Activated CD4-positive, alpha-beta T cell treated with anti-CD3 and anti-CD28 coated beads, Interleukin-2, amount 10 ng/mL, durations not matched to agents 24 days and 14 days (primary cell): Measurements from ENCODE around the gene CGNL1. TPM values are rescaled to one million over a fixed set of nuclear protein-coding genes. Genes with fewer than 3 reads are reported as not detected.

Source experiments
- DNase-seq: peaks from one replicate; pipeline ENCODE4 v3.0.0; 2022
- H3K27ac Mint-ChIP-seq: one replicate; pipeline ENCODE4 v1.8.0; 2022; ENCODE audit warnings: mild to moderate bottlenecking, mixed read lengths
- H3K27me3 Mint-ChIP-seq: one replicate; pipeline ENCODE4 v1.8.0; 2022; ENCODE audit warnings: mixed read lengths
- H3K36me3 Mint-ChIP-seq: one replicate; pipeline ENCODE4 v1.8.0; 2022; ENCODE audit warnings: low read depth, mild to moderate bottlenecking, mixed read lengths
- H3K4me1 Mint-ChIP-seq: one replicate; pipeline ENCODE4 v1.8.0; 2021; ENCODE audit warnings: mixed read lengths
- H3K4me3 Mint-ChIP-seq: one replicate; pipeline ENCODE4 v1.8.0; 2022; ENCODE audit warnings: mild to moderate bottlenecking, moderate library complexity, mixed read lengths
- H3K9me3 Mint-ChIP-seq: one replicate; pipeline ENCODE4 v1.8.0; 2021; ENCODE audit warnings: mixed read lengths
- intact Hi-C: fragments of 100-400 bp; cut with micrococcal nuclease; formaldehyde crosslinking; loops from one replicate; pipeline ENCODE4 v1.15.1; 2023
- total RNA-seq: library from RNA; stranded (reverse); gene quantifications from 2 replicates; pipeline ENCODE4 v1.2.3, GENCODE V29; 2022

The CGNL1 gene
- total RNA-seq, 1 donor from 2014 or later, result not detected

- peaks cover 8% of the 10 kb centered on the region for H3K27me3 Mint-ChIP-seq
- intact Hi-C loops, result no loop called here
- DNase-seq, result no peak
- no peak overlapping the region for H3K4me3 Mint-ChIP-seq
- H3K36me3 Mint-ChIP-seq, result no peaks in the 10 kb centered on the region
- no peaks in the 10 kb centered on the region for H3K9me3 Mint-ChIP-seq
- H3K4me1 Mint-ChIP-seq, result peaks cover 3% of the 10 kb centered on the region
- no peak overlapping the region for H3K27ac Mint-ChIP-seq
Observed at GRCh38 chr15:57537072-57537471, 160.8 kb downstream of the CGNL1 start.

GRCh38 chr15:57537488-57538264 lies 161.4 kb downstream of the CGNL1 start:
- Mint-ChIP-seq H3K9me3 (no peaks in the 10 kb centered on the region), H3K4me1 (peaks cover 3% of the 10 kb centered on the region), H3K36me3 (no peaks in the 10 kb centered on the region), H3K4me3 (no peak overlapping the region), H3K27ac (no peak overlapping the region), H3K27me3 (peaks cover 5% of the 10 kb centered on the region)
- intact Hi-C loops, result no loop called here
- no peak for DNase-seq

GRCh38 chr15:57538265-57538529 lies 161.9 kb downstream of the CGNL1 start:
- Mint-ChIP-seq H3K27me3 (peaks cover 5% of the 10 kb centered on the region), H3K4me3 (no peak overlapping the region), H3K36me3 (no peaks in the 10 kb centered on the region), H3K9me3 (no peaks in the 10 kb centered on the region), H3K4me1 (peaks cover 3% of the 10 kb centered on the region), H3K27ac (no peak overlapping the region)
- intact Hi-C loops, result no loop called here
- no peak for DNase-seq

GRCh38 chr15:57538821-57539220 lies 162.5 kb downstream of the CGNL1 start:
- intact Hi-C loops, result no loop called here
- no peak overlapping the region for H3K4me3 Mint-ChIP-seq
- H3K9me3 Mint-ChIP-seq, result no peaks in the 10 kb centered on the region
- no peaks in the 10 kb centered on the region for H3K36me3 Mint-ChIP-seq
- peaks cover 3% of the 10 kb centered on the region for H3K4me1 Mint-ChIP-seq
- no peak for DNase-seq
- H3K27ac Mint-ChIP-seq, result no peak overlapping the region
- H3K27me3 Mint-ChIP-seq, result peaks cover 5% of the 10 kb centered on the region

GRCh38 chr15:57540211-57540610 lies 163.9 kb downstream of the CGNL1 start:
- Mint-ChIP-seq H3K27ac (no peak overlapping the region), H3K4me3 (no peak overlapping the region), H3K4me1 (peaks cover 3% of the 10 kb centered on the region), H3K36me3 (no peaks in the 10 kb centered on the region), H3K9me3 (no peaks in the 10 kb centered on the region), H3K27me3 (peaks cover 2% of the 10 kb centered on the region)
- intact Hi-C loops, result loop anchor here (5.0 kb wide), 1 partner anchor 198 kb away; no protein-coding TSS in a partner anchor
- DNase-seq, result no peak

- Mint-ChIP-seq H3K4me3 (no peak overlapping the region), H3K4me1 (peaks cover 3% of the 10 kb centered on the region), H3K9me3 (no peaks in the 10 kb centered on the region), H3K27ac (no peak overlapping the region), H3K27me3 (peaks cover 2% of the 10 kb centered on the region), H3K36me3 (no peaks in the 10 kb centered on the region)
- DNase-seq, result no peak
- intact Hi-C loops, result loop anchor here (5.0 kb wide), 1 partner anchor 198 kb away; no protein-coding TSS in a partner anchor
Observed at GRCh38 chr15:57540736-57541135, 164.4 kb downstream of the CGNL1 start.

GRCh38 chr15:57541271-57541670 lies 165.0 kb downstream of the CGNL1 start:
- Mint-ChIP-seq H3K27ac (no peak overlapping the region), H3K9me3 (no peaks in the 10 kb centered on the region), H3K36me3 (no peaks in the 10 kb centered on the region), H3K4me1 (peaks cover 3% of the 10 kb centered on the region), H3K4me3 (no peak overlapping the region), H3K27me3 (peaks cover 2% of the 10 kb centered on the region)
- no peak for DNase-seq
- intact Hi-C loops, result loop anchor here (5.0 kb wide), 1 partner anchor 199 kb away; no protein-coding TSS in a partner anchor

- no peaks in the 10 kb centered on the region for H3K36me3 Mint-ChIP-seq
- H3K4me1 Mint-ChIP-seq, result peaks cover 3% of the 10 kb centered on the region
- peak; percentile 75 for DNase-seq
- intact Hi-C loops, result loop anchor here (5.0 kb wide), 1 partner anchor 200 kb away; no protein-coding TSS in a partner anchor
- no peaks in the 10 kb centered on the region for H3K9me3 Mint-ChIP-seq
- peaks cover 2% of the 10 kb centered on the region for H3K27me3 Mint-ChIP-seq
- no peak overlapping the region for H3K27ac Mint-ChIP-seq
- H3K4me3 Mint-ChIP-seq, result no peak overlapping the region
Observed at GRCh38 chr15:57541805-57542504, 165.7 kb downstream of the CGNL1 start.

- no peak overlapping the region for H3K27ac Mint-ChIP-seq
- intact Hi-C loops, result loop anchor here (5.0 kb wide), 1 partner anchor 200 kb away; no protein-coding TSS in a partner anchor
Observed at GRCh38 chr15:57542505-57542817, 166.2 kb downstream of the CGNL1 start.

GRCh38 chr15:57544848-57545480 lies 168.7 kb downstream of the CGNL1 start:
- H3K27ac Mint-ChIP-seq, result no peak overlapping the region
- H3K36me3 Mint-ChIP-seq, result no peaks in the 10 kb centered on the region
- intact Hi-C loops, result loop anchor here (5.0 kb wide), 1 partner anchor 203 kb away; no protein-coding TSS in a partner anchor
- no peaks in the 10 kb centered on the region for H3K9me3 Mint-ChIP-seq
- peaks cover under 1% of the 10 kb centered on the region for H3K27me3 Mint-ChIP-seq
- H3K4me1 Mint-ChIP-seq, result peaks cover 3% of the 10 kb centered on the region
- DNase-seq, result no peak
- no peak overlapping the region for H3K4me3 Mint-ChIP-seq

More at GRCh38 chr15:57542505-57542817, 166.2 kb downstream of the CGNL1 start:
- no peaks in the 10 kb centered on the region for H3K36me3 Mint-ChIP-seq
- no peaks in the 10 kb centered on the region for H3K9me3 Mint-ChIP-seq
- no peak for DNase-seq
- peaks cover 2% of the 10 kb centered on the region for H3K27me3 Mint-ChIP-seq
- no peak overlapping the region for H3K4me3 Mint-ChIP-seq
- H3K4me1 Mint-ChIP-seq, result peaks cover 3% of the 10 kb centered on the region

GRCh38 chr15:57545995-57546394 lies 169.7 kb downstream of the CGNL1 start:
- Mint-ChIP-seq H3K4me1 (no peaks in the 10 kb centered on the region), H3K27ac (no peak overlapping the region), H3K36me3 (no peaks in the 10 kb centered on the region), H3K9me3 (no peaks in the 10 kb centered on the region), H3K27me3 (peaks cover under 1% of the 10 kb centered on the region), H3K4me3 (no peak overlapping the region)
- DNase-seq, result no peak
- intact Hi-C loops, result no loop called here

GRCh38 chr15:57547243-57547755 lies 171.0 kb downstream of the CGNL1 start:
- DNase-seq, result no peak
- Mint-ChIP-seq H3K9me3 (no peaks in the 10 kb centered on the region), H3K27me3 (peaks cover 5% of the 10 kb centered on the region), H3K4me1 (no peaks in the 10 kb centered on the region), H3K36me3 (no peaks in the 10 kb centered on the region), H3K27ac (no peak overlapping the region), H3K4me3 (no peak overlapping the region)
- intact Hi-C loops, result no loop called here

GRCh38 chr15:57548351-57548750 lies 172.0 kb downstream of the CGNL1 start:
- peaks cover 5% of the 10 kb centered on the region for H3K27me3 Mint-ChIP-seq
- DNase-seq, result no peak
- H3K36me3 Mint-ChIP-seq, result no peaks in the 10 kb centered on the region
- H3K4me1 Mint-ChIP-seq, result no peaks in the 10 kb centered on the region
- H3K9me3 Mint-ChIP-seq, result no peaks in the 10 kb centered on the region
- intact Hi-C loops, result no loop called here
- no peak overlapping the region for H3K27ac Mint-ChIP-seq
- no peak overlapping the region for H3K4me3 Mint-ChIP-seq

- Mint-ChIP-seq H3K36me3 (no peaks in the 10 kb centered on the region), H3K27ac (no peak overlapping the region), H3K4me3 (no peak overlapping the region), H3K4me1 (no peaks in the 10 kb centered on the region), H3K27me3 (peaks cover 5% of the 10 kb centered on the region), H3K9me3 (no peaks in the 10 kb centered on the region)
- intact Hi-C loops, result no loop called here
- no peak for DNase-seq
Observed at GRCh38 chr15:57548835-57549234, 172.5 kb downstream of the CGNL1 start.
